Lung (tissue), 12 donors: Measurements from ENCODE around the gene USF2. TPM values are rescaled to one million over a fixed set of nuclear protein-coding genes. Genes with fewer than 3 reads are reported as not detected.

Experiments
- ATAC-seq: fragments of 200-7000 bp; cut with Tn5 transposase; one replicate; pipeline ENCODE4 v1.9.1; 2020; ENCODE audit warnings: moderate number of reproducible peaks; ENCODE audit not compliant: insufficient read depth, low FRiP score
- DNase-seq, 3 donors: peaks; one replicate each; pipeline ENCODE4 v3.0.0-alpha.2; 2013 to 2017
- H3K27ac ChIP-seq, 2 donors: one replicate each; pipeline ENCODE4 v1.5.1; 2013; ENCODE audit warnings: mild to moderate bottlenecking in 2 of 2, moderate library complexity in 2 of 2, control low read depth in 1 of 2, inconsistent platforms in 1 of 2, low read depth in 1 of 2, low read length in 1 of 2
- H3K27me3 ChIP-seq, 3 donors: one replicate each; pipeline ENCODE4 v1.5.1; 2013; ENCODE audit warnings: low read length in 2 of 3; ENCODE audit not compliant: control insufficient read depth in 3 of 3, insufficient read depth in 3 of 3
- H3K36me3 ChIP-seq, 4 donors: one replicate each; pipeline ENCODE4 v1.5.1; 2013; ENCODE audit warnings: low read length in 4 of 4, mild to moderate bottlenecking in 1 of 4, moderate library complexity in 1 of 4; ENCODE audit not compliant: control insufficient read depth in 4 of 4, insufficient read depth in 4 of 4
- H3K4me1 ChIP-seq, 5 donors: one replicate each; pipeline ENCODE4 v1.5.1; 2013; ENCODE audit warnings: low read length in 5 of 5, mild to moderate bottlenecking in 2 of 5, moderate library complexity in 1 of 5; ENCODE audit not compliant: control insufficient read depth in 5 of 5, insufficient read depth in 5 of 5
- H3K4me3 ChIP-seq: one replicate; pipeline ENCODE4 v1.5.1; 2013; ENCODE audit warnings: mild to moderate bottlenecking, control low read depth, moderate library complexity
- H3K9ac ChIP-seq, 2 donors: one replicate each; pipeline ENCODE4 v1.5.1; 2013; ENCODE audit warnings: low read length in 2 of 2, control low read depth in 1 of 2; ENCODE audit not compliant: insufficient read depth in 1 of 2
- H3K9me3 ChIP-seq, 4 donors: one replicate each; pipeline ENCODE4 v1.5.1; 2013; ENCODE audit warnings: low read length in 3 of 4, mild to moderate bottlenecking in 1 of 4, moderate library complexity in 1 of 4; ENCODE audit not compliant: control insufficient read depth in 4 of 4, insufficient read depth in 3 of 4
- WGBS, 2 donors: extraction: QIAGEN DNeasy Blood & Tissue Kit; methylation state at CpG; one replicate each; pipeline ENCODE4 v1.1.7; 2013; 5-methylcytosine and 5-hydroxymethylcytosine counted together
- polyA plus RNA-seq, 2 donors: library from polyadenylated mRNA; stranded (reverse); fragments of 200-250 nt; gene quantifications; one replicate each; pipeline ENCODE4 v1.2.1, GENCODE V29; 2013
- total RNA-seq, 2 donors: library from RNA; depleted of rRNA in 1 of 2; stranded (reverse); fragments of >200 nt in 1 of 2; gene quantifications; one replicate each; pipeline ENCODE4 v1.2.1, GENCODE V29; 2014 to 2021
- TF ChIP-seq, protein P1 (sequence below): IDR thresholded peaks from 2 replicates; pipeline ENCODE4 v1.5.1; 2012; ENCODE audit warnings: mild to moderate bottlenecking; ENCODE audit errors: control extremely low read depth, extremely low read depth
- donor health status: control.
- donor health status: control.
- donor health status: Bipolar disorder and iron deficiency.
- donor health status: healthy.
- donor health status: DM: yes; HTN: yes; CAD: no.

Gene USF2
- total and polyA plus RNA-seq, 4 donors, result 74.9 to 163 (median 133) TPM

DNA sequence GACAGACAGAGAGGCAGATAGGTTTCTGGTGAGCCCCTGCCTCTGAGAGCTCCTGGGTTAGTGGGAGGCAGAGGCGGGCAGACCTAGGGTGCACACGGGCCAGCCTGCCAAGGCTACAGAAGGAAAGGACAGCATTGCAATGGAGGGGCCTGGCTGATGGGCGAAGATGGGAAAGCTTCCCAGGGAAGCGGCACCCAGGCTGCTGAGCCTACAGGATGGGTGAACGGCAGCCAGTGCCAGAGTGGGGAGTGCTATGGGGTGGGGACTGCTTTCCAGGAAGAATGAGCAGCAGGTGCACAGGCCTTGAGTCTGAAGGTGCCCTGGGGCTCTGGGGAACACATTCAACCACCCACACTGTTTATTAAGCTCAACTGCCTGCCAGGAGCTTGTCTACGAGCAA, 22.5 kb downstream of the USF2 start:
- 76 to 84% methylated on average over 6 of the region's 6 CpGs for WGBS, 2 donors
- H3K9me3 ChIP-seq, result peaks cover 0 to 2% (median 0%) of the 10 kb centered on the region in 4 donors
- H3K4me3 ChIP-seq, result no peak overlapping the region
- peaks cover 0 to 43% (median 8%) of the 10 kb centered on the region in 5 donors for H3K4me1 ChIP-seq
- no peak overlapping the region for H3K9ac ChIP-seq
- ATAC-seq (no peak), DNase-seq (no peak)
- peaks cover 0 to 2% (median 0%) of the 10 kb centered on the region in 3 donors for H3K27me3 ChIP-seq
- no peaks in the 10 kb centered on the region for H3K36me3 ChIP-seq
- TF ChIP-seq, protein P1, sequence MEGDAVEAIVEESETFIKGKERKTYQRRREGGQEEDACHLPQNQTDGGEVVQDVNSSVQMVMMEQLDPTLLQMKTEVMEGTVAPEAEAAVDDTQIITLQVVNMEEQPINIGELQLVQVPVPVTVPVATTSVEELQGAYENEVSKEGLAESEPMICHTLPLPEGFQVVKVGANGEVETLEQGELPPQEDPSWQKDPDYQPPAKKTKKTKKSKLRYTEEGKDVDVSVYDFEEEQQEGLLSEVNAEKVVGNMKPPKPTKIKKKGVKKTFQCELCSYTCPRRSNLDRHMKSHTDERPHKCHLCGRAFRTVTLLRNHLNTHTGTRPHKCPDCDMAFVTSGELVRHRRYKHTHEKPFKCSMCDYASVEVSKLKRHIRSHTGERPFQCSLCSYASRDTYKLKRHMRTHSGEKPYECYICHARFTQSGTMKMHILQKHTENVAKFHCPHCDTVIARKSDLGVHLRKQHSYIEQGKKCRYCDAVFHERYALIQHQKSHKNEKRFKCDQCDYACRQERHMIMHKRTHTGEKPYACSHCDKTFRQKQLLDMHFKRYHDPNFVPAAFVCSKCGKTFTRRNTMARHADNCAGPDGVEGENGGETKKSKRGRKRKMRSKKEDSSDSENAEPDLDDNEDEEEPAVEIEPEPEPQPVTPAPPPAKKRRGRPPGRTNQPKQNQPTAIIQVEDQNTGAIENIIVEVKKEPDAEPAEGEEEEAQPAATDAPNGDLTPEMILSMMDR, result no peak
- no peak overlapping the region for H3K27ac ChIP-seq

- no peak for DNase-seq
Measured at GRCh38 chr19:35291916-35292315, 23.2 kb downstream of the USF2 start, which contains the start of gene MAG. Gene MAG, plus strand, starts transcription at chr19:35292161. Its CDS starts 3,248 bp downstream, at chr19:35295409.

DNA sequence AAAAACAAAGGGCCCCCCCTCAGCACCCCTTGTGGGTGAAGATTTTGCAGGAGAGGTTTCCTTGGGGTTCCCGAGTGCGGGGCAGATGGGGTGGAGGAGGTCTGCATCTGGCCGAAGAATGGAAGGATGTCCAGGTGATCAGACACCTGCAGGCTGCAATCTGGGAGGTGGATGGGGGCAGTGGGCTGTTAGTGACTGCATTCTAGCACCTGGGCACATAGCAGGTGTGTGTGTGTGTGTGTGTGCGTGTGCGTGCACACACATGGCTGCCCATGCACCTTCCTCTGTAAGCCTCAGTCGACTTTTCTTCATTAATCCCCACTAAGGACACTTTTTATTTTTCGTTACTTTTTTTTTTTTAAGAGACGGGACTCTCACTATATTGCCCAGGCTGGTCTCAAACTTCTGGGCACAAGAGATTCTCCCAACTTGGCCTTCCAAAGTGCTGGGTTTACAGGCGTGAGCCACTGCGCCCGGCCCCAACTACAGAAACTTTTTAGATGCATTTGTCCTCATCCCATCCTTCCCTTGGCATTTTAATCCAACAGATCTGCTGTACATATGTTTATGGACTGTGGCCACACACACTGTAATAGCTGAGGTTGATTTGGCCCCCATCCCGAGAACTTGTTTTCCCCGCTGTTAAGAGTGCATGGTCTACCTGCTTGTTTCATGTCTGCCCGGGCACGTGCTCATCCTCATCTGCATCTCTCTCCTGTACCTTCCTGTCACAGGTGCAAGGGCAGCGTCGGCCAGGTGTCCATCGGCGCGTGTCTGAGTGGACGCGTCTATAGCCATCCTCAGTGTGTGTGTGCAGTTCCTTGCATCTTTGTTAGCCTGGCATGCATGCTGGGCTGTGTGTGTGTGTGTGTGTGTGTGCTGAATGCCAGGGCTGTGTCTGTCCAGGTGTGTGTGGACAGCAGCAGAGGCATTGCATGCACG, 23.9 kb downstream of the USF2 start:
- 81 to 87% methylated on average over 23 of the region's 23 CpGs for whole genome bisulfite sequencing, 2 donors
- H3K36me3 ChIP-seq, result peaks cover 0 to 2% (median 0%) of the 10 kb centered on the region in 4 donors
- TF ChIP-seq, protein P1, result no peak
- H3K4me1 ChIP-seq, result peaks cover 0 to 37% (median 11%) of the 10 kb centered on the region in 5 donors
- H3K27me3 ChIP-seq, result peaks cover 0 to 2% (median 0%) of the 10 kb centered on the region in 3 donors
- ATAC-seq, result no peak
- no peak overlapping the region for H3K27ac ChIP-seq
- H3K4me3 ChIP-seq, result no peak overlapping the region
- H3K9me3 ChIP-seq, result peaks cover 0 to 8% (median 0%) of the 10 kb centered on the region in 4 donors
- no peak overlapping the region for H3K9ac ChIP-seq
- peak in 1 of 3 donors; percentile 54 for DNase-seq

More at GRCh38 chr19:35291916-35292315, 23.2 kb downstream of the USF2 start, which contains the start of gene MAG:
- Histone ChIP-seq H3K4me1 (peaks cover 0 to 43% (median 11%) of the 10 kb centered on the region in 5 donors), H3K9me3 (peaks cover 0 to 2% (median 0%) of the 10 kb centered on the region in 4 donors), H3K9ac (no peak within 1 kb of the TSS), H3K27ac (no peak within 1 kb of the TSS), H3K4me3 (no peak within 1 kb of the TSS), H3K27me3 (peaks cover 0 to 2% (median 0%) of the 10 kb centered on the region in 3 donors), H3K36me3 (no peaks in the 10 kb centered on the region)
- TF ChIP-seq, protein P1, result no peak
- no peak for ATAC-seq
- 78 to 79% methylated on average over 12 of the region's 12 CpGs for WGBS, 2 donors
